SU-DHL-6 (cell line): ENCODE measurements around the gene RAD51B.

ENCODE experiments used
- CTCF ChIP-seq: fragments of 200-600 bp; sonication (generic); IDR thresholded peaks from one replicate; pipeline ENCODE4 v1.5.1; 2017; ENCODE audit warnings: antibody characterized with exemption, mild to moderate bottlenecking, low read length, moderate library complexity; ENCODE audit not compliant: insufficient read depth, poor library complexity, severe bottlenecking
- EZH2phosphoT487 ChIP-seq: fragments of 200-600 bp; sonication (generic), shearing (Covaris generic); conservative IDR thresholded peaks from 2 replicates; pipeline ENCODE4 v1.6.1; 2018; ENCODE audit warnings: mild to moderate bottlenecking, antibody characterized with exemption, low read length, moderate library complexity, mixed read lengths

DNA sequence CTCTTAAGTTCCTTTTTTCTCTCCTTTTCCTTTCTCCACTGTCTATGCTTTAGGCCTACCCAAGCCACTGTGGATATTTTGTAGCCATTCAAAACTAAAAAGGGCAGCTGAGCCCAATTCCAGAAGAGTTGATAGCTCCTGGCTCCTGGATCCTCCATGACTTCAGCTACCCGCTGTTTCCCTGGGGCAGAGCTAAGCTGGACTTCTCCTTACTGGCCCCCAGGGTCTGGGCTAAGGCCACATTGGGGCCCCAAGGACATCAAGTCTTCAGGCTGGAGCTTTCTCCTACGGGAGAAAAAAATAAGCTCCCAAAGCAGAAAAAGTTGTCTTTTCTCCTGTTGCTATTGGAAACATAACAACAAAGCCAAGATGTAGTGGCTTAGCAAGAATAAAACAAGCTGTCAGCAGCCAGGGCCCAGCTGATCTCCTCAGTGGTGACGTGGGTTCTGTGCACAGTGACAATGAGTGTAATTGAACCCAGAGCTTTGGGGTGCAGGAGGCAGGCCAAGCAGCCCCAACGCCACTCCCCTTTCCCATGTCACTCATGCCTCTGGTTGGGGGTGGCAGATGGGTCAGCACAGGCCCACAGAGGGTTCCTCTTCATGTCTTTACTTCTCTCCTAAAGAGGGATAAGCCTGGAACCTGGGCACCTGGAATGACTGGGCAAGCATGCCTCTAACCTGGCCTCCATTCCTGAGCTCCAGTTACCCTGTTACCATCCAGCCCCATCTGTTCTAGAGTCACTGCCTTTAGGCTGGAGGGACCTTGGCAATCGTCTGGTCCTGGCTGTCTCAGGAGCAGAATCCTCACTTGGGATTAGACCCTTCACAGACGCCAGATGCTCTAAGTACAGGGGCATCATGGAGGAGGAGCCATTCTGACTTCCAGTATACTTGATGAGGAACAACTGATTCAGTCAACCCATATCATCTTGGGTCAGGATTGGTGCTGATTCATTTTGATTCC is 802.1 kb downstream of the RAD51B start:
- TF ChIP-seq CTCF (no peak), EZH2phosphoT487 (no peak)
